A673 (cell line): Measurements from ENCODE around the gene CDK4. TPM values are rescaled to one million over a fixed set of nuclear protein-coding genes. Genes with fewer than 3 reads are reported as not detected.

Source experiments
- BruUV-seq: library from RNA; stranded (reverse); fragments of 400-500 nt; replicated peaks from 2 replicates; lab custom pipeline; 2021; lab: Mats Ljungman, UMichigan
- CTCF ChIA-PET: fragments of 300-600 bp; sonication (Branson Sonifier 250); formaldehyde crosslinking; loops from one replicate; lab custom pipeline; 2022; ENCODE audit warnings: antibody characterized with exemption; lab: Charles Lee
- POLR2A ChIA-PET: fragments of 300-600 bp; sonication (Branson Sonifier 250); formaldehyde crosslinking; loops from one replicate; lab custom pipeline; 2022; ENCODE audit warnings: antibody characterized with exemption; ENCODE audit not compliant: low non-redundant PET; lab: Charles Lee
- DNase-seq: peaks from one replicate; pipeline ENCODE4 v3.0.0-alpha.2; 2015; ENCODE audit warnings: low spot score
- H3K27ac ChIP-seq: fragments of 200-600 bp; sonication (generic); 2 replicates; pipeline ENCODE4 v1.5.1; 2016; ENCODE audit warnings: mixed run types, low read depth, mild to moderate bottlenecking, mixed read lengths, antibody characterized with exemption, low read length; ENCODE audit not compliant: poor library complexity, severe bottlenecking
- H3K27me3 ChIP-seq: fragments of 200-600 bp; sonication (generic); replicated peaks from 2 replicates; pipeline ENCODE4 v1.6.1; 2017; ENCODE audit warnings: mixed run types, low read depth, mild to moderate bottlenecking, mixed read lengths, antibody characterized with exemption, low read length; ENCODE audit not compliant: insufficient read depth, poor library complexity
- H3K36me3 ChIP-seq: fragments of 200-600 bp; sonication (generic); 2 replicates; pipeline ENCODE4 v1.6.1; 2016; ENCODE audit warnings: mixed run types, mild to moderate bottlenecking, mixed read lengths, antibody characterized with exemption, low read length; ENCODE audit not compliant: insufficient read depth, poor library complexity, severe bottlenecking
- H3K4me1 ChIP-seq: fragments of 200-600 bp; sonication (generic); 2 replicates; pipeline ENCODE4 v1.6.1; 2017; ENCODE audit warnings: mixed run types, mild to moderate bottlenecking, mixed read lengths, antibody characterized with exemption, low read length; ENCODE audit not compliant: insufficient read depth, poor library complexity, severe bottlenecking
- H3K4me3 ChIP-seq: fragments of 200-600 bp; sonication (generic); 2 replicates; pipeline ENCODE4 v1.5.1; 2016; ENCODE audit warnings: low read depth, mixed run types, mild to moderate bottlenecking, mixed read lengths, low read length; ENCODE audit not compliant: poor library complexity, severe bottlenecking
- H3K9me3 ChIP-seq: fragments of 200-600 bp; sonication (generic); 2 replicates; pipeline ENCODE4 v1.6.1; 2016; ENCODE audit warnings: mixed run types, low read depth, mild to moderate bottlenecking, mixed read lengths, antibody characterized with exemption, low read length; ENCODE audit not compliant: poor library complexity, severe bottlenecking
- CTCF ChIP-seq: fragments of 300-800, 200-600 bp; sonication (generic); conservative IDR thresholded peaks from 2 replicates; pipeline ENCODE4 v1.5.1; 2017; ENCODE audit warnings: low read depth, mild to moderate bottlenecking, antibody characterized with exemption, low read length, moderate library complexity, mixed read lengths
- EZH2 ChIP-seq: fragments of 200-600 bp; sonication (generic); IDR thresholded peaks from 2 replicates; pipeline ENCODE4 v1.6.1; 2017; ENCODE audit warnings: borderline replicate concordance, low read depth, mild to moderate bottlenecking, mixed read lengths, antibody characterized with exemption, low read length; ENCODE audit not compliant: poor library complexity, severe bottlenecking
- intact Hi-C: fragments of 100-400 bp; cut with micrococcal nuclease; formaldehyde crosslinking; loops from one replicate; pipeline ENCODE4 v1.10.0; 2022; ENCODE audit not compliant: unreplicated experiment
- total RNA-seq: library from RNA; stranded (reverse); gene quantifications from 2 replicates; pipeline ENCODE4 v1.2.3, GENCODE V29; 2021

Gene CDK4
- total RNA-seq, 1 experiment from 2014 or later: 247 TPM

DNA sequence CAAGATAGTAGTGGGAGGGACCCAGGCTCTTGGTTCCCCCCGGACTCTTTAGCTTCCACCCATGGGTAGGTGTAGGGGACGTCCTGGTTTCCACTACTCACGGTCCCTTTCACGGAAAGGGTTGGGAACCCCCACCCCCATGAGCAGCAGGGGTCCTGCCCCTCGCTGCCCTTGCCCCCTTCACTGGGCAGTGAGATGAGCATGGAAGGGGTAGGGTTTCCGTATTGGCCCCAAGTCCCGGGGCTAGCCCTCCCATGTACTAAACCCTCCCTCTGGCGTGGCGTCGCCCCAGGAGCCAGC is 26.3 kb downstream of the CDK4 start:
- Histone ChIP-seq H3K27ac (peak overlapping the region; percentile 90), H3K9me3 (no peaks in the 10 kb centered on the region), H3K4me1 (peaks cover 7% of the 10 kb centered on the region), H3K36me3 (no peaks in the 10 kb centered on the region), H3K27me3 (no peaks in the 10 kb centered on the region), H3K4me3 (peak overlapping the region; percentile 82)
- CTCF ChIA-PET: interaction anchor here (0.6 to 2.4 kb wide), 6 partner anchors 10 to 267 kb away, joined by 3 to 17 read pairs (median 4); partner anchors contain the start of gene TSPAN31
- POLR2A ChIA-PET: no interaction called here
- no TSS peak for BruUV-seq
- DNase-seq: no peak
- TF ChIP-seq EZH2: no peak
- no peak for TF ChIP-seq CTCF
- intact Hi-C loops: loop anchor here (5.0 kb wide), 1 partner anchor 144 kb away; no protein-coding TSS in a partner anchor

DNA sequence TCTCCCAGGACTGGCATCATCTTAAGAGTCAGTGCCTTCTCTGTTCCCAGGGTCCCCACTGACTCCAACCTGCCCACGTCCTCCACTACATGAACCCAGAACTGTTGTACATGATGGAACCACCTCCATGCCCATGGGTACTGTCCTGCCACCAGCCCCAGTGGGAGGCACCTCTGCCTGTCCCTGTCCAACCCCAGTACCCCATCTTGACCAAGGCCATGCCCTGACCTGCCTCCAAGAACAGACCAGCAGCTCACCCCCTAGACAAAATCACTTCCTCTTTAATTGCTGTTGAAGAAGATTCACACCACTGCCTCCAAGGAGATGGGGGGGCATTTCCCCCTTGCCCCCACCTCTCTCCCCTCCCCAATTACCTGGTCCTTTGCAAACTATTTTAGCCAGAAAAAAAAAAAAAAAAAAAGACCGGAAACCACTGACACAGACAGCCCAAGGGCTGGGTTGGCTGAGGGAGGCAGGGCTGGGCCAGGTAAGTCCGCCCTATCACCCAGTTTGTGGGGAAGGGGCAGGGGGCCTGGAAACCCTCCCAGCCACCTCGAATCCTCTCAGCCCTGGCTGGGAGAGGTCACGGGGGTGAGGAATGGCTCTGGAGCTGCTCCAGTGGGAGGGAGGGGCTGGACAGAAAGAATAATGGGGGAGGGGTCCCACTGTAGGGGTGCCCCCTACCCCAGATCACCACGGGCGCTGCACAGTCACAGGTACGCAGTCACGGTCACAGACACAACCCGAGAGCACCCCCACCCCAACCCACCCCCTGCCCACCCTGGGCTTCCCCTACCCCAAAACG is 27.0 kb downstream of the CDK4 start:
- Histone ChIP-seq H3K36me3 (no peaks in the 10 kb centered on the region), H3K27ac (no peak overlapping the region), H3K27me3 (no peaks in the 10 kb centered on the region), H3K9me3 (no peaks in the 10 kb centered on the region), H3K4me3 (no peak overlapping the region), H3K4me1 (peaks cover 7% of the 10 kb centered on the region)
- BruUV-seq: TSS peak; percentile 51
- intact Hi-C loops: loop anchor here (5.0 kb wide), 1 partner anchor 143 kb away; no protein-coding TSS in a partner anchor
- no peak for DNase-seq
- CTCF ChIA-PET: interaction anchor here (0.6 to 2.4 kb wide), 5 partner anchors 11 to 142 kb away, joined by 3 to 17 read pairs (median 4); partner anchors contain the start of gene TSPAN31
- TF ChIP-seq CTCF (no peak), EZH2 (no peak)
- POLR2A ChIA-PET: no interaction called here

DNA sequence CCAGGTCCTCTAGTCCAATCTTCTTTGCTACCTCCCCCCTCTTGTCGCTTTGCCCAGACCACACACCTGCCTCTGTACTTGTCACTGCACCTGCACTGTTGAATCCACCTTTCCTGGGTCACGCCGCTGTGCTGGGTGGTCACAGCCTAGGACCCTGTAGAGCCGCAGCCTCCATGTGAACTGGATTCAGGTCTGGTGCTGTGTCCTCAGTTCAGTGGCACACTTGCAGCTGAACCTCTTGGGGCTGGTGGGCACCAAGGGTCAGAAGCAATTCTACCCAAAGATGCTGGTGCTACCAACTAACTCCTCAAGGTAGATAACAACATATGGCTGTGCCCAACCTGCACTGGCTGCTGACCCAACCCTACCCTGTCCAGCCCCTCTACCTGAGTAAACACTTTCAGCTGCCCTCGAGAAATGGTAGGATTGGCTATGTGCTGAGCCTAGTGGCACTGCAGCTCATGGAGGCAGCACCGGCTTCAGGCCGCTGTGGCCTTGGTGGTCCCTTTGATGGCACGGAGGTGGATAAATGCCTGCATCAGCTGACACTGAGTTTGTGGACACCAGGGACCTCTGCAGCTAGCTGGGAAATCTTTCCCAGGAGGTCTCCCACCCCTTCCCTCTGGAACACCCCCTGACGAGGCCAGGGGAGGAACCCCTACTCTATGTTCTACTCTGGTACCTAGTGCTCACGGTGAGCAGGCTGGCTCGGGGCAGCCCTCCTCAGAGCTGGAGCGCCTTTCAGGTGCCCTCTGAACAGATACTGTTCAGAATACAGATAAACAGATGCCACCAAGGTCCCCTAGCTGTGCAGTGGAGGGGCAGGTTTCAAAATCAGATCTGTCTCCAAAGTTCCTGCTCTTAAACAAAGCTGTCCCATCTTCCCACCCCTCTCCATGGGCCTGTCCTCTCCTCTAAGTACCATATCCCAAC is 27.8 kb downstream of the CDK4 start:
- intact Hi-C loops: no loop called here
- Histone ChIP-seq H3K9me3 (no peaks in the 10 kb centered on the region), H3K4me1 (peaks cover 7% of the 10 kb centered on the region), H3K4me3 (no peak overlapping the region), H3K27ac (no peak overlapping the region), H3K36me3 (peaks cover 4% of the 10 kb centered on the region), H3K27me3 (no peaks in the 10 kb centered on the region)
- ChIA-PET POLR2A (no interaction called here), CTCF (no interaction called here)
- TF ChIP-seq EZH2: no peak
- TF ChIP-seq CTCF: no peak
- no peak for DNase-seq
- no TSS peak for BruUV-seq
